H1 (cell line): Measurements from ENCODE around the gene UBE2G2. TPM values are rescaled to one million over a fixed set of nuclear protein-coding genes. Genes with fewer than 3 reads are reported as not detected.

ENCODE experiments used
- ASH2L ChIP-seq: fragments of 200-600, 300-600 bp; sonication (generic); IDR thresholded peaks from one replicate; pipeline ENCODE4 v1.7.1; 2017; ENCODE audit warnings: low read length
- ATF3 ChIP-seq: IDR thresholded peaks from 2 replicates; pipeline ENCODE4 v1.6.1; 2011; ENCODE audit warnings: low read depth, mild to moderate bottlenecking, low read length; ENCODE audit not compliant: insufficient read depth
- BACH1 ChIP-seq: IDR thresholded peaks from 2 replicates; pipeline ENCODE4 v1.6.1; 2012; ENCODE audit warnings: low read length, improper control_type of control experiment
- BRCA1 ChIP-seq: IDR thresholded peaks from 2 replicates; pipeline ENCODE4 v1.6.1; 2012; ENCODE audit warnings: low read depth, low read length, improper control_type of control experiment
- CBX8 ChIP-seq: fragments of 300-800, 300-1000 bp; sonication (generic); IDR thresholded peaks from 2 replicates; pipeline ENCODE4 v1.7.1; 2016; ENCODE audit warnings: low read depth, low read length, borderline replicate concordance
- CTCF ChIP-seq, 3 experiments: IDR thresholded peaks; 1 replicate in 2 of 3; 2 replicates in 1 of 3; pipeline versions ENCODE4 v1.5.1 to v1.6.1; 2011; ENCODE audit warnings: low read length in 3 of 3, mild to moderate bottlenecking in 3 of 3, inconsistent platforms in 2 of 3, low read depth in 1 of 3, moderate library complexity in 1 of 3; ENCODE audit not compliant: insufficient read depth in 1 of 3; ENCODE audit errors: control extremely low read depth in 1 of 3
- HDAC2 ChIP-seq, 2 experiments: fragments of 300-600 bp in 1 of 2; sonication (generic) in 1 of 2; IDR thresholded peaks; 2 replicates each; pipeline ENCODE4 v1.6.1; 2011 to 2012; ENCODE audit warnings: low read depth in 2 of 2, low read length in 2 of 2, mild to moderate bottlenecking in 2 of 2, moderate library complexity in 2 of 2, borderline replicate concordance in 1 of 2, inconsistent platforms in 1 of 2
- JUN ChIP-seq: IDR thresholded peaks from 2 replicates; pipeline ENCODE4 v1.6.1; 2011; ENCODE audit warnings: low read depth, mild to moderate bottlenecking, improper control_type of control experiment, low read length
- JUND ChIP-seq: IDR thresholded peaks from 2 replicates; pipeline ENCODE4 v1.6.1; 2011; ENCODE audit warnings: mild to moderate bottlenecking, improper control_type of control experiment, low read length
- KDM4A ChIP-seq: IDR thresholded peaks from one replicate; pipeline ENCODE4 v1.7.1; 2012; ENCODE audit warnings: low read depth, mild to moderate bottlenecking, moderate library complexity, low read length, inconsistent platforms; ENCODE audit not compliant: severe bottlenecking
- MAFK ChIP-seq: IDR thresholded peaks from 2 replicates; pipeline ENCODE4 v1.6.1; 2012; ENCODE audit warnings: low read depth, mild to moderate bottlenecking, improper control_type of control experiment, low read length
- NRF1 ChIP-seq: IDR thresholded peaks from 2 replicates; pipeline ENCODE4 v1.6.1; 2011; ENCODE audit warnings: mild to moderate bottlenecking, low read depth, low read length, improper control_type of control experiment
- POLR2A ChIP-seq, 2 experiments: IDR thresholded peaks; 1 replicate in 1 of 2; 2 replicates in 1 of 2; pipeline ENCODE4 v1.6.1; 2011; ENCODE audit warnings: low read depth in 2 of 2, low read length in 2 of 2, mild to moderate bottlenecking in 2 of 2; ENCODE audit errors: control extremely low read depth in 1 of 2
- RNF2 ChIP-seq: fragments of 200-900, 300-1000 bp; sonication (generic); IDR thresholded peaks from 2 replicates; pipeline ENCODE4 v1.7.1; 2016; ENCODE audit warnings: borderline replicate concordance, low read depth, mild to moderate bottlenecking, antibody characterized with exemption, low read length; ENCODE audit not compliant: poor library complexity, severe bottlenecking; ENCODE audit errors: missing control alignments
- SAP30 ChIP-seq: fragments of 300-600 bp; sonication (generic); IDR thresholded peaks from 2 replicates; pipeline ENCODE4 v1.7.1; 2012; ENCODE audit warnings: low read length, moderate library complexity, mild to moderate bottlenecking, inconsistent platforms; ENCODE audit not compliant: insufficient read depth, insufficient replicate concordance
- SIX5 ChIP-seq: IDR thresholded peaks from 2 replicates; pipeline ENCODE4 v1.6.1; 2011; ENCODE audit warnings: mild to moderate bottlenecking, low read depth, low read length
- SP1 ChIP-seq: IDR thresholded peaks from 2 replicates; pipeline ENCODE4 v1.6.1; 2011; ENCODE audit warnings: low read depth, low read length
- TBP ChIP-seq: IDR thresholded peaks from 2 replicates; pipeline ENCODE4 v1.6.1; 2011; ENCODE audit warnings: low read depth, low read length, improper control_type of control experiment
- USF2 ChIP-seq: IDR thresholded peaks from 2 replicates; pipeline ENCODE4 v1.6.1; 2011; ENCODE audit warnings: low read length, improper control_type of control experiment
- YY1 ChIP-seq: IDR thresholded peaks from 2 replicates; pipeline ENCODE4 v1.6.1; 2011; ENCODE audit warnings: low read depth, mild to moderate bottlenecking, low read length
- polyA plus RNA-seq, 7 experiments: library from polyadenylated mRNA; depleted of rRNA in 3 of 7; stranded (reverse) in 5 of 7; unstranded in 2 of 7; fragments of >200 nt in 5 of 7; fragments of 200-250 nt in 2 of 7; gene quantifications; 1 replicate in 5 of 7; 2 replicates in 1 of 7; 4 replicates in 1 of 7; pipeline versions ENCODE4 v1.2.1 to v1.2.3, GENCODE V29; 2011 to 2013; ENCODE audit warnings: missing spikeins in 2 of 7, mixed read lengths in 2 of 7
- total RNA-seq: library from RNA; stranded (reverse); fragmentation: NEBNext Ultra II Directional; extraction: Animal tissue kit (Norgen Biotek cat#: 25700); gene quantifications from 2 replicates; pipeline ENCODE4 v1.2.1, GENCODE V29; 2021

Gene UBE2G2
- total and polyA plus RNA-seq, 2 of the 8 experiments (the other 6 are each of a cell fraction or from before 2014, with no cell fraction given), result 96.3 to 101 TPM

GRCh38 chr21:44845418-44846223, 44.0 kb upstream of the UBE2G2 start (continued):
- TF ChIP-seq SP1 (no peak), NRF1 (no peak), JUND (no peak), USF2 (no peak), KDM4A (peak; percentile 54), HDAC2 (IDR thresholded peaks at IDR 0.05; ENCODE audit: borderline replicate concordance in 1 of 2, low read depth in 2 of 2, low read length in 2 of 2) (0 out of 4 replicates have a peak, but pooled peaks of 1 of the 2 experiments have one; percentile 71), YY1 (0 out of 2 replicates have a peak, but pooled peaks have one; percentile 40), CBX8 (no peak), CTCF (IDR thresholded peaks at IDR 0.05; ENCODE audit: control extremely low read depth in 1 of 3, insufficient read depth in 1 of 3, low read depth in 1 of 3, low read length in 3 of 3) (peak in 2 of 3 experiments; percentile 49 to 56; a peak in 3 of 4 replicates), BACH1 (no peak), TBP (peak; percentile 90), SAP30 (no peak), BRCA1 (no peak), POLR2A (IDR thresholded peaks at IDR 0.05; ENCODE audit: control extremely low read depth in 1 of 2, low read depth in 2 of 2, low read length in 2 of 2) (no peak), ATF3 (no peak), SIX5 (no peak), JUN (no peak), MAFK (no peak), RNF2 (no peak), ASH2L (no peak)
